Astrocyte of the cerebellum (primary cell): ENCODE measurements around the gene GDE1.

Experiments used
- DNase-seq: peaks from one replicate; pipeline ENCODE4 v3.0.0-alpha.2; 2011; ENCODE audit warnings: low read depth
- H3K4me3 ChIP-seq: 2 replicates; pipeline ENCODE4 v1.5.1; 2011; ENCODE audit warnings: mild to moderate bottlenecking, low read depth, low read length, moderate library complexity
- CTCF ChIP-seq: IDR thresholded peaks from 2 replicates; pipeline ENCODE4 v1.5.1; 2012; ENCODE audit warnings: low read length, low read depth, moderate library complexity, mild to moderate bottlenecking; ENCODE audit errors: missing control alignments
- in situ Hi-C: cut with HindIII; loops from 2 replicates; pipeline ENCODE4 v1.10.0; 2017; ENCODE audit warnings: low sequenced_read_pairs

GDE1 gene

DNA sequence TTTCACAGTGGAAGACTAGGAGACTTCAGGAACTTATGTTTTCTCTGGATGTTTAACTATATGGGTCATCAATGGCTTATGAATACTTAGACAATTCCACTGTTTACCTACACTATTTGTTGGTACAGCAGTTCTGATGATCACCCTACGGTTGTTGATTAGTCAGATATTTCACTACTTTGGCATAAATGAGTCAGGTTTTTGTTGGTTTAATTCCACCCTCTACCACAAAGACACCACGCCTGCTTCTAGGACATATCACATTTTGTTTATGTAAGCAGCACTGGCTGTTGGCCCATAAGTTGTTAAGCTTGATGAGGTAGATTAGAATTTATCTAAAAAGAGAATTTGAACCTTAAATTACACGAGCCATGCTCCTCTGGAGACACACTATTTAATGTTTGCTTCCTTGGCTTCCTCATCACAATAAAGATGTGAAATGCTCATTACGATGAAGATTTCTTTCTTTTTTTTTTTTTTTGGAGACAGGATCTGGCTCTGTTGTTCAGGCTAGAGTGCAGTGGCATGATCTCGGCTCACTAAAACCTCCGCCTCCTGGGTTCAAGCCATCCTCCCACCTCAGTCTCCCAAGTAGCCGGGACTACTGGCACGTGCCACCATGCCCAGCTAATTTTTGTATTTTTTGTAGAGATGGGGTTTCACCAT lies 4.3 kb downstream of the GDE1 start:
- TF ChIP-seq CTCF: no peak
- DNase-seq: peak; percentile 9
- H3K4me3 ChIP-seq: no peak overlapping the region
- in situ Hi-C loops: loop anchor here (10.0 kb wide), 1 partner anchor 353 kb away; the partner anchor contains the start of gene SYT17

GRCh38 chr16:19515757-19516156 lies 6.1 kb downstream of the GDE1 start:
- H3K4me3 ChIP-seq: no peak overlapping the region
- no peak for DNase-seq
- TF ChIP-seq CTCF: no peak
- in situ Hi-C loops: loop anchor here (10.0 kb wide), 1 partner anchor 351 kb away; the partner anchor contains the start of gene SYT17

DNA sequence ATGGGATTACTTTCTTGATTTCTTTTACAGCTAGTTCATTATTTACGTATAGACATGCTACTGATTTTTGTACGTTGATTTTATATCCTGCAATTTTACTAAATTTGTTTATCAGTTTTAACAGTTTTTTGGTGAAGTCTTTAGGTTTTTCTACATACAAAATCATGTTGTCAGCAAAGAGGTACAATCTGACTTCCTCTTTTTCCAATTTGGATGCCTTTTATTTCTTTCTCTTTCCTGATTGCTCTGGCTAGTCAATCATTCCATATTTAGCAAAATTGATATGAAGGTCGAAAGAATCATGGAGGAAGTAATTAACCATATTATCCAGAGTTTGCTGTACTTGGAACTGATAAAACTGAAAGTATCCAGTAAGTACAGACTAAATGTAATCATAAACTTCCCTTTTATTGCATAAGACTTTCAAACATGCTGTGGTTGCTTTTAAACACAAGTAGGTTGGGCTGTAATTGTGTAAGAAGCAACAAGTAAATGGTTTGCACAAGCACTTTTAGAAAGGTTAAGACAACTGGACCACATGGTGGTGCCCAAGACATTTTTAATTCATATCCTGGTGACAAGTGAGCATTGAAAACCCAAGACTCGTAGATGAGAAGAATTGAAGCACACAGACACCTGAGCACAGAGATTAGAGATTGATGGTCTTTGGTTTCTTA lies 8.4 kb downstream of the GDE1 start:
- DNase-seq: no peak
- in situ Hi-C loops: loop anchor here (10.0 kb wide), 1 partner anchor 349 kb away; the partner anchor contains the start of gene SYT17
- TF ChIP-seq CTCF: no peak
- H3K4me3 ChIP-seq: no peak overlapping the region

DNA sequence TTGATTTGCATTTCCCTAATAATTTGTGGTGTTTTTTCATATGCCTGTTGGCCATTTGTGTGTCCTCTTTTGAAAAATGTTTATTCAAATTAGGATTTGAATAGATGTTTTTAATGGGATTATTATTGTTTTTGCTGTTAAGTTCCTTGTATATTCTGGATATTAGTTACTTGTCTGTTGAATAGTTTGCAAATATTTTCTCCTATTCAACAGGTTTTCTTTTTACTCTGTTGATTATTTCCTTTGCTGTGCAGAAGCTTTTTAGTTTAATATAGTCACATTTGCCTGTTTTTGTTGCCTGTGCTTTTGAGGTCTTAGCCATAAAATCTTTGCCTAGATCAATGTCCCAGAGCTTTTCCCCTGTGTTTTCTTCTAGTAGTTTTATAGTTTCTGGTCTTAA lies 9.6 kb downstream of the GDE1 start:
- in situ Hi-C loops: loop anchor here (10.0 kb wide), 1 partner anchor 347 kb away; the partner anchor contains the start of gene SYT17
- no peak for TF ChIP-seq CTCF
- no peak overlapping the region for H3K4me3 ChIP-seq
- DNase-seq: no peak

GRCh38 chr16:19507867-19508266 lies 14.0 kb downstream of the GDE1 start:
- no peak overlapping the region for H3K4me3 ChIP-seq
- no peak for DNase-seq
- in situ Hi-C loops: no loop called here
- no peak for TF ChIP-seq CTCF

GRCh38 chr16:19506965-19507364 lies 14.9 kb downstream of the GDE1 start:
- no peak for TF ChIP-seq CTCF
- in situ Hi-C loops: no loop called here
- no peak for DNase-seq
- H3K4me3 ChIP-seq: no peak overlapping the region
